GM06990 (cell line): Measurements from ENCODE around the gene MON1B.
"Not testable (repeated sequence)": the region's sequence is repeated elsewhere in the genome, so short reads cannot be mapped to it uniquely, and the experiment has no call there.

Source experiments
- DNase-seq: peaks from one replicate; pipeline ENCODE4 v3.0.0-alpha.2; 2011; ENCODE audit not compliant: insufficient read length; ENCODE audit errors: extremely low read depth
- H3K27me3 ChIP-seq: replicated peaks from 2 replicates; pipeline ENCODE4 v1.6.0; 2011; ENCODE audit warnings: low read length; ENCODE audit not compliant: control insufficient read depth, insufficient read depth
- H3K36me3 ChIP-seq: 2 replicates; pipeline ENCODE4 v1.5.1; 2011; ENCODE audit warnings: low read length; ENCODE audit not compliant: control insufficient read depth, insufficient read depth
- H3K4me3 ChIP-seq: replicated peaks from 2 replicates; pipeline ENCODE4 v1.5.1; 2011; ENCODE audit warnings: low read depth, mild to moderate bottlenecking, control low read depth, low read length
- CTCF ChIP-seq: IDR thresholded peaks from 2 replicates; pipeline ENCODE4 v1.5.1; 2011; ENCODE audit warnings: low read length, control low read depth, mild to moderate bottlenecking, inconsistent platforms; ENCODE audit not compliant: insufficient read depth, poor library complexity, severe bottlenecking

MON1B gene

GRCh38 chr16:77171745-77172635 lies 19.0 kb upstream of the MON1B start:
- Histone ChIP-seq H3K27me3 (no peaks in the 10 kb centered on the region; the same call in 1 of the 2 replicates), H3K4me3 (no peak overlapping the region), H3K36me3 (no peaks in the 10 kb centered on the region)
- DNase-seq, result no peak
- TF ChIP-seq CTCF, result peak; percentile 60

- H3K27me3 ChIP-seq, result no peaks in the 10 kb centered on the region
- DNase-seq, result no peak
- no peaks in the 10 kb centered on the region for H3K36me3 ChIP-seq
- TF ChIP-seq CTCF, result no peak
- no peak overlapping the region for H3K4me3 ChIP-seq
Observed at GRCh38 chr16:77172951-77173350, 18.0 kb upstream of the MON1B start.

GRCh38 chr16:77183137-77183536 lies 7.9 kb upstream of the MON1B start:
- no peak overlapping the region for H3K4me3 ChIP-seq
- H3K27me3 ChIP-seq, result no peaks in the 10 kb centered on the region
- TF ChIP-seq CTCF, result no peak
- no peaks in the 10 kb centered on the region for H3K36me3 ChIP-seq
- DNase-seq, result no peak

GRCh38 chr16:77186298-77186697 lies 4.7 kb upstream of the MON1B start:
- H3K4me3 ChIP-seq, H3K36me3 ChIP-seq, DNase-seq: not testable (repeated sequence)

GRCh38 chr16:77190190-77190477 lies 856 bp upstream of the MON1B start:
- no peaks in the 10 kb centered on the region for H3K27me3 ChIP-seq
- peak overlapping the region; percentile 73 for H3K4me3 ChIP-seq
- no peak for DNase-seq
- peaks cover 17% of the 10 kb centered on the region for H3K36me3 ChIP-seq
- TF ChIP-seq CTCF, result no peak

More at GRCh38 chr16:77186298-77186697, 4.7 kb upstream of the MON1B start:
- H3K27me3 ChIP-seq, result not testable (repeated sequence)

- TF ChIP-seq CTCF, result no peak
- Histone ChIP-seq H3K4me3 (peak overlapping the region; percentile 84), H3K36me3 (peaks cover 22% of the 10 kb centered on the region), H3K27me3 (no peaks in the 10 kb centered on the region)
- peak; percentile 57 for DNase-seq
Observed at GRCh38 chr16:77191259-77191969, 424 bp downstream of the MON1B start.
